ENCODE results near the gene FREM1. TPM values are rescaled to one million over a fixed set of nuclear protein-coding genes. Genes with fewer than 3 reads are reported as not detected.

FREM1 gene
- total and polyA plus RNA-seq, 10 of the 15 experiments (the other 5 are each of a cell fraction or from before 2014, with no cell fraction given) = 0.01 to 0.16 (median 0.08) TPM; not detected in 7

DNA sequence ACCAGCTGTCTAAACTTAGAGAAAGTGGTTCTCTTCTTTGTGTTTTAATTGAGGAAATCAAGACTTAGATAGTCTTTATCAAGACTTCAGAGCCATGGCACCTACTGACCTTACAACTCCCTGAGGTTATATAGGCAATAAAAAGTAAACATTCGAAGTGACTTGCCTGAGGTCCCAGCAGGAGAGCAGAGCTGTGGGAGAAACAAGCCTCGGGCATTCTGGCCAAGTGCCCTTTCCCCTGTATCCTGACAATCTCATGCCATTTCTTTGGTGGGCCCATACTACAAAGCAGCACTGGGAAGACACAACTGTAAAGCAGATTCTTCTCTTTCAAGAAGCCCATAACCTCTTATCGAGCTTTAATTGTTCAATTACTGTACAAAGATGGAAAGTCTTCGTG is 23.1 kb downstream of the FREM1 start (continued):
- TF ChIP-seq MXI1 (IDR thresholded peaks at IDR 0.05; ENCODE audit: low read depth, low read length) (no peak), TCF7 (IDR thresholded peaks at IDR 0.05; ENCODE audit: borderline replicate concordance) (no peak), ZNF217 (IDR thresholded peaks at IDR 0.05) (no peak), YY1 (IDR thresholded peaks at IDR 0.05; ENCODE audit: low read depth, low read length) (no peak), ZBED1 (IDR thresholded peaks at IDR 0.05; ENCODE audit: borderline replicate concordance) (no peak)

GRCh38 chr9:14883310-14883944 is 26.8 kb downstream of the FREM1 start:
- Histone ChIP-seq H3K9ac (ENCODE audit: control insufficient read depth, insufficient read depth, low read length) (no peak overlapping the region), H4K20me1 (ENCODE audit: control insufficient read depth, insufficient read depth) (no peaks in the 10 kb centered on the region), H3K4me3 (no peak overlapping the region), H3K4me2 (ENCODE audit: control insufficient read depth, insufficient read depth) (no peak overlapping the region), H3K36me3 (ENCODE audit: control insufficient read depth in 2 of 2, insufficient read depth in 2 of 2, low read length in 1 of 2) (no peaks in the 10 kb centered on the region), H3K27me3 (replicated peaks in 1 of 2; ENCODE audit: control insufficient read depth in 2 of 2, insufficient read depth in 2 of 2, low read length in 1 of 2) (no peaks in the 10 kb centered on the region), H3K9me3 (replicated peaks; ENCODE audit: control insufficient read depth, insufficient read depth, low read length) (no peaks in the 10 kb centered on the region), H3K27ac (ENCODE audit: control insufficient read depth, insufficient read depth) (no peak overlapping the region), H3K4me1 (ENCODE audit: control insufficient read depth, insufficient read depth, low read length) (no peaks in the 10 kb centered on the region), H2AFZ (ENCODE audit: control insufficient read depth, low read depth, low read length) (no peak overlapping the region), H3K79me2 (ENCODE audit: control insufficient read depth, insufficient read depth, low read length) (no peaks in the 10 kb centered on the region)
- SMC1A ChIA-PET (ENCODE audit: uncharacterized antibody, unreplicated experiment) = no interaction called here
- no peak for FAIRE-seq
- POLR2A ChIA-PET = no interaction called here
- in situ Hi-C loops (cut with MboI) (no loop called here), intact Hi-C loops (cut with micrococcal nuclease; ENCODE audit: unreplicated experiment) (no loop called here)
- CTCF ChIA-PET = no interaction called here
- BruUV-seq (replicated peaks) = no TSS peak
- WGBS (ENCODE audit: insufficient coverage, insufficient replicate concordance, low lambda C conversion rate, missing lambda C conversion rate) = 7% methylated on average over 4 of the region's 4 CpGs
- ATAC-seq = no peak
- no peak for DNase-seq (ENCODE audit: low read depth, low spot score)
- RAD21 ChIA-PET (ENCODE audit: unreplicated experiment) = no interaction called here
- TF ChIP-seq SUZ12 (IDR thresholded peaks at IDR 0.05; ENCODE audit: unreplicated experiment) = no peak
- TF ChIP-seq ZZZ3 (IDR thresholded peaks at IDR 0.05; ENCODE audit: control insufficient read depth, insufficient read length, low read depth) = no peak
- TF ChIP-seq SREBF2 (IDR thresholded peaks at IDR 0.05; ENCODE audit: low read length) = no peak
- TF ChIP-seq NR2C2 (IDR thresholded peaks at IDR 0.05; ENCODE audit: borderline replicate concordance, control insufficient read depth, insufficient read length, low read depth) = no peak
